NCI-H510A (cell line): ENCODE data around the gene ADPRM.
"Not testable (repeated sequence)": the region's sequence is repeated elsewhere in the genome, so short reads cannot be mapped to it uniquely, and the experiment has no call there.

Experiments used
- DNase-seq: peaks from one replicate; lab custom pipeline; 2025; lab: John Stamatoyannopoulos, UW

Gene ADPRM

GRCh38 chr17:10699856-10700255 lies 2.5 kb downstream of the ADPRM start:
- DNase-seq = no peak

GRCh38 chr17:10702574-10702973 lies 5.2 kb downstream of the ADPRM start:
- no peak for DNase-seq

- no peak for DNase-seq
Observed at GRCh38 chr17:10705727-10706126, 8.3 kb downstream of the ADPRM start.

GRCh38 chr17:10713318-10713717 lies 15.9 kb downstream of the ADPRM start:
- no peak for DNase-seq

GRCh38 chr17:10716218-10716617 lies 18.8 kb downstream of the ADPRM start:
- DNase-seq = no peak

GRCh38 chr17:10718547-10718946 lies 21.2 kb downstream of the ADPRM start:
- no peak for DNase-seq

GRCh38 chr17:10724546-10725195 lies 27.3 kb downstream of the ADPRM start:
- DNase-seq = no peak

GRCh38 chr17:10725262-10725661 lies 27.9 kb downstream of the ADPRM start:
- DNase-seq = no peak

GRCh38 chr17:10726196-10726595 lies 28.8 kb downstream of the ADPRM start:
- DNase-seq = no peak

- no peak for DNase-seq
Observed at GRCh38 chr17:10727192-10727591, 29.8 kb downstream of the ADPRM start.

GRCh38 chr17:10728331-10728892 lies 31.0 kb downstream of the ADPRM start:
- DNase-seq = no peak

GRCh38 chr17:10729334-10730193 lies 32.2 kb downstream of the ADPRM start, which contains the start of gene TMEM220:
TMEM220 (minus strand) TSS chr17:10730023; CDS start chr17:10729851, 172 bp downstream.
- DNase-seq = peak; percentile 13

GRCh38 chr17:10730247-10730646 lies 32.9 kb downstream of the ADPRM start:
- not testable (repeated sequence) for DNase-seq

- DNase-seq = no peak
Observed at GRCh38 chr17:10731408-10731879, 34.0 kb downstream of the ADPRM start.

- not testable (repeated sequence) for DNase-seq
Observed at GRCh38 chr17:10732121-10732520, 34.7 kb downstream of the ADPRM start.

GRCh38 chr17:10733666-10734065 lies 36.3 kb downstream of the ADPRM start:
- no peak for DNase-seq

- DNase-seq = no peak
Observed at GRCh38 chr17:10735251-10735650, 37.9 kb downstream of the ADPRM start.

- no peak for DNase-seq
Observed at GRCh38 chr17:10735821-10736220, 38.4 kb downstream of the ADPRM start.

- no peak for DNase-seq
Observed at GRCh38 chr17:10737168-10737622, 39.8 kb downstream of the ADPRM start.

- DNase-seq = no peak
Observed at GRCh38 chr17:10737736-10738135, 40.3 kb downstream of the ADPRM start.

- no peak for DNase-seq
Observed at GRCh38 chr17:10738521-10739258, 41.3 kb downstream of the ADPRM start.

- DNase-seq = no peak
Observed at GRCh38 chr17:10739386-10739785, 42.0 kb downstream of the ADPRM start.
